GM18861 (cell line): Measurements from ENCODE around the gene KIF27.
A peak's percentile ranks its signal among the peaks of the same experiment; 100 is the strongest.
"Not testable (repeated sequence)": the region's sequence is repeated elsewhere in the genome, so short reads cannot be mapped to it uniquely, and the experiment has no call there.

Experiments
- ATAC-seq: cut with Tn5 transposase; IDR thresholded peaks from one replicate; pipeline ENCODE4 v1.9.1; 2021; ENCODE audit not compliant: unreplicated experiment

Gene KIF27

DNA sequence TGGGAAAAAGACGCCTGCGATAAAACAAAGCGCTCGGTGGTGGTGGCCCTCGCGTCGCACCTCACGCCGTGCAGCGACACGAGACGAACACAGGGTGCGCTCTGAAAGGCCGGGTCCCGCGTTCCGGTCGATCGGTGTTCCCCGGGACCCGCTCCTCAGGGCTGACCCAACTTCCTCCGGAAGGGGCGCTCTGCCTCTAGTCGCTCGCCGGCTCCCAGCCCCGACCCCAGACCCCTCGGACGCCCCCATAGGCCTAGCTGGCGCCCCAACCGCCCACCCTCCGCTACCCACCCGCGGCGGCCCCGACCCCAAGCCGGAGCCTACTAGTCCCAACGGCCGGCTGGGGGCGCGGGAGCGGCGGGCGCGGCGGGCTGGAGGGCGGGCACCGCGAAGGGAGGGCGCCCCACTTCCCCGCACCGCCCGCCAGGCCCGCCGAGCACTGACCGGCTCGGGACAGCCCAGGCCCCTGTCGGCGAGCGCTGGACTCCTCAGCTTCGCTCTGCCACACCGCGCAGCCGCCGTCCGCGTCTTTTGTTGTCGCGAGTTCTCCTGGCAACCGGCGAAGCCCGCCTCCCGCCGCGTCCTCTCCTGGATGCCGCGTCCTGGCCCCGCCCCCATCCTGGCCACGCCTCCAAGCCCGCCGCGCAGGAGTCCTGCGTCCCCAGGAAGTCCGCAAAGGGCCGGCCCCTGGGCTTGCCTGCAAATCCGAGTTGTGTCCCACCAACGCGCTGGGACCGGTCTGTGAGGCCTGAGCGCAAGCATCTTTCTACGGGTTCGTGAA is at the start of gene KIF27:
KIF27 (minus strand) TSS at position 506 of the 781 bp plus-strand sequence. CDS start 5,841 bp downstream, outside the sequence.
- ATAC-seq = peak; percentile 90

DNA sequence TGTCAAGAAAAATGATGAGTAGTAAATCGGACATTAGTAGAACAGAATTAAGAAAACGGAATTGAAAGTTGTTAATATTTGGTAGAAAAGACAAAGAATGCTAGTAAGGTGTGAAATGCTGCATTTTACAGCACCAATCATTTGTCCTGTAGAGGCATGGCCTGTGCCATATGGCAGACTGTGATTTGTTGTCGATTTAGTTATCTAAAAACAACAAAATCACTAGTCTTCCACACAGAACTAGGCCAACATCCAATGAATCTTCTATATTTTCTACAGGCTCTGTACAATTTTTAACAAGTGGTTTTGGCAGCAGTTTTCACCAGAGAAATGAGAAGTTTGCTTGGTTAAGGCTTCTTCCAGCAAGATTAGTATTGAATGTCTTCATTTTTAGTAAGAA is 48.4 kb upstream of the KIF27 start:
- no peak for ATAC-seq

GRCh38 chr9:83967073-83967472 is 45.8 kb upstream of the KIF27 start:
- ATAC-seq = no peak

GRCh38 chr9:83966209-83966582 is 45.0 kb upstream of the KIF27 start:
- no peak for ATAC-seq

GRCh38 chr9:83965350-83966208 is 44.3 kb upstream of the KIF27 start:
- no peak for ATAC-seq

DNA sequence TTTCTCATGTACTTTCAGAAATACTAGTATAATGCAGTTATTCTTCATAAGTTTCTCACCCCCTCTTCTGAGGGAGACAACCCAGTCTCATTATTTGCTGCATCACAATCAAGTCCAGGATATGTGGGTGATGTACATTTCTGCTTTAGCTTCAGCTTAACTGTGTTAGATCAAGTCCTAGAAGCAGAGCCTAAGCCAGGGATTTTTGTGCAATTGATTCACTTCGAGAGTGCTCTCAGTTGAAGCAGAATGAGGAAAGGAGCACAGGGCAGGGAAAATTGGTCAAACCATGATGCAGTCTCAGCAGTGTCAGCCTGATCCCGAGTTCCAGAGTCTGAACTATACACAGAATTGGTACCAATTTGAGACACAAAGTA is 43.7 kb upstream of the KIF27 start:
- no peak for ATAC-seq

GRCh38 chr9:83962165-83962564 is 40.9 kb upstream of the KIF27 start:
- no peak for ATAC-seq

GRCh38 chr9:83960991-83961390 is 39.8 kb upstream of the KIF27 start:
- ATAC-seq = no peak

- no peak for ATAC-seq
These were observed 37.8 kb upstream of the KIF27 start for GRCh38 chr9:83959061-83959460.

DNA sequence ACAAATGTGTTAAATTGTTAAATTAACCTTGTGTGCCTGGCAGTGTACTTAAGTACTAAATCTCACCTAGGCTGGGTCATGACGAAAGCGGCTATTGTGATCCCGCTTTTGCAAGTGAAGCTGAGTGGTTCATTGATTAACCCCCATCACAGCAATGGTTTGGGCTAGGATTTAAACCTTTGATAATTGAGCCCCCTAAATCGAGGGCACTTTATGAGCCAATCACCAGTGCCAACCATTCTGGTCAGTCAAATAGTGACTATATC is 35.9 kb upstream of the KIF27 start:
- ATAC-seq = no peak

DNA sequence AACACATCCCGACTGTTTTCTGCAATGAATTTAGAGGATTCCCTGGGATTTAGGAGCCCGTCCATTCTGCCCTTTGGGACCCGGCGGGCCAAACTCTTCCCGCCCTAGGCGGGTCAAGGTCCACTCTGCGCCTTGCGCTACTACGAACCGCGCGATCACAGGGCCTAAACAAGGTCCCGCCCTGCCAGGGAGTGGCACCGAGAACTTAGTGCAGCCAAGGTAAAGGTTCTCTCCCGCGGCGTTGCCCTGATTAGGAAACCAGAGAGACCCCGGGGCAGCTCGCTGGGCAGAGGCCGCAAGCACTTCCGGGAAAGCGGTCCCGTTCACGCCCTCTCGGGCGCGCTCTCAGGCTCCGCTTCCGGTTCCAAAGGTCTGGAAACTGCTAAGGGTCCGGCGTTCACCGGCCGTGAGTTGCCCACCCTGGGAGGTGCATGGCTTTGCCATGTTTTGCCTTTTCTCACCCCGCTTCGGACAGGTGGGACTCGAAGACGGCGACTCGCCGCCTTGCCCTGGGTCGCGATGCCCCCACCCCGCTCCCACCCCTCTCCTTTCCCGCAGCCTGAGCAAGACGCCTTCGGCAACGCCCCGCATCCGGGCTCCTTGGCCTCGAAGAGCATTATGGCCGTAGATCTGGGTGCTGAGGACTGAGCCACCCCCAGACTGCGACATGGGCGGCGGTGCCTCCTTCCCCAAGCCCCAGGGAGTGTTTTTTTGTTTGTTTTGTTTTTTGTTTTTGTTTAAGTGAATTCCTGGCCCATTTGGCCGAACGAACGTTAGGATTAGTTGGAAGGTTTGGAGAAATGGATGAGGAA is 35.4 kb upstream of the KIF27 start:
- ATAC-seq = peak; percentile 65

GRCh38 chr9:83956086-83956435 is 34.8 kb upstream of the KIF27 start:
- peak; percentile 38 for ATAC-seq

GRCh38 chr9:83948096-83948495 is 26.9 kb upstream of the KIF27 start:
- ATAC-seq = not testable (repeated sequence)

DNA sequence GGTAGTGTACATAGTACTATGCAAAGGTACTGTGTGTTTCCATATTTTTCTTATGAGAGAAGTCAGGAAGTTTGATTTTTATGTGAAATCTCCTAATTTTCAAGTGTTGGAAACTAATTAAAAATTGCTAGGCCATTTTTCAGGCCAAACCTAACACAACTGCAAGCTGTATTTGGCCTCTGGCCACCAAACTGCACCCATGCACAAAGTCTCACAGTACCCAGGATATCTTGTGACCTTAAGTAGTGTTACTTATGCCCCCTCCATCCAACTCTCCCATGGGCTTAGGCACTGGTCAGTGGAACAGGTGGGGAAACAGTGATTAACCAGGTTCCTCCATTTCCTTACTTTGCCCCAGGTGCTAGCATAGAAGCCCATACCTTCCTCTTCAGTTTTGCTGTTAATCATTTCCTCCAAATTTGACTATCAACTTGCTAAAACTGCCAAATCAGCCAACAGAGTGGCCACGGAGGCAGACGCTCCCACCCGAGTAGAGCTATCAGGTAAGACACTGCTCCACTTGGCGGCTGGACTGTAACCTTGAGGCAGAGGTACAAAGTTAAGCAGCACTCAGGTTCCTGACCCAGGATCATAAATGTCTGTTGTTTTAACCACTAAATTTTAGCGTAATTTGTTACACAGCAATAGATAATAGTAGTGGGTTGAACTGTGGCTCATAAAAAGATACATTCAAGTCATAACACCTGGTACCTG is 19.5 kb upstream of the KIF27 start:
- no peak for ATAC-seq

GRCh38 chr9:83937861-83938455 is 16.7 kb upstream of the KIF27 start:
- peak; percentile 54 for ATAC-seq

DNA sequence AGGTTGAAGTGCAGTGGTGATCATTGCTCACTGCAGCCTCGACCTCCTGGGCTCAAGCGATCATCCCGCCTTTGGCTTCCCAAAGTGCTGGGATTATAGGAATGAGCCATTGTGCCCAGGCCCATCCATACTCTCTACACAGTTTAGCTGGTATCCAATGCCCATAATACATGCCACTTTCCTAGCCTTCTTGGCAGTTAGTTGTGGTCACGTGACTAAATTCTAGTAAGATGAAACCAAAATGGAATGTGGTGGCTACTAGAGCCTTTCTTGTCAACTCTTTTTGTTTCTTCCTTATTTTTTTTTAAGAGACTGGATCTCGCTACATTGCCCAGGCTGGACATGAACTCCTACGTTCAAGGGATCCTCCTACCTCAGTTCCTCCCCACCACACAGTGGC is 15.3 kb upstream of the KIF27 start:
- ATAC-seq = no peak

- ATAC-seq = no peak
These were observed 14.2 kb upstream of the KIF27 start for GRCh38 chr9:83935276-83935935.

DNA sequence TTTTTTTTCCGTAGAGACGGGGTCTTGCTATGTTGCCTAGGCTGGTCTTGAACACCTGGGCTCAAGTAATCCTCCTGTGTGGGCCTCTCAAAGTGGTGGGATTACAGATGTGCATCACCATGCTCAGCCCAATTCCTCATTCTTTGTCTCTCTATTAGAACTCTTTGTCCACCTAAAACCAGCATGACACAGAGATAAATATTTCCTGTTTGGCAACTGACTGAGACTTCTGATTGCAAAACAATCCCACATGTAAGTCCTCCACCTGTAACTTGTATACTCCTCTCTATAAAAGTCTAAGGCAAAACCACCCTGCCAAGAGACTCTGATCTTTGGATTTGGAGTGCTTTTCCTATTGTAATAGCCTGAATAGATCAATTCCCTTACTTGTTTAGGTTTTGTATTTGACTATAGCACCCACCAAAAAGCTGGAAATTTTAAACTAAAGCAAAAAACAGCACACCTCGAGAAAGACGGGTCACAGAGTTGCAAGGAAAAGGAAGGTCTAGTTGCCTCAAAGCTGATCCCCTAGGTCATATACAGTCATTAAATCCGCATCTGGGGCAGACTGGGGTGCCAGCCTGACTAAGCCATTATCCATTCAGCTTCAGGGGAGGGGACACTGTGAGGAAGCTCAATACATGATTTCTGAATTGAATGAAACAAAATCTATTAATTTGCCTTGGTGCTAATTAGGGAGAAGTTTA is 13.5 kb upstream of the KIF27 start:
- ATAC-seq = no peak

GRCh38 chr9:83933790-83934189 is 12.6 kb upstream of the KIF27 start:
- ATAC-seq = no peak

DNA sequence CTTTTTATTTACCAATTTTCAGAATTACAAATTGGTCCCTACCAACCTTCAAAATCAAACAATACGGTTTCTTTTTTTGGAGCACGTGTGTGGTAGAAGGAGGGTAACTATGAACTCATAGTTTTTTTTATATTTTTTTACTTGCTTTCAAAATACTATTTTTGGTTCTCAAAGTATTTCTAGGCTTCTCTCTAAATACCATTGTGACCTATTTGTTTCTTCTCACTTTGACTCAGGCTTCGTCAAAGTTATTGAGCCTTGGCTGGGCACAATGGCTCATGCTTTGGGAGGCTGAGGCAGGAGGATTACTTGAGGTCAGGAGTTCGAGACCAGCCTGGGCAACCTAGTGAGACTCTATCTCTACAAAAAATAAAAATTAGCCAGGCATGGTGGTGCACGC is 11.6 kb upstream of the KIF27 start:
- no peak for ATAC-seq
